ENCODE data around the gene KCNJ16.

DNA sequence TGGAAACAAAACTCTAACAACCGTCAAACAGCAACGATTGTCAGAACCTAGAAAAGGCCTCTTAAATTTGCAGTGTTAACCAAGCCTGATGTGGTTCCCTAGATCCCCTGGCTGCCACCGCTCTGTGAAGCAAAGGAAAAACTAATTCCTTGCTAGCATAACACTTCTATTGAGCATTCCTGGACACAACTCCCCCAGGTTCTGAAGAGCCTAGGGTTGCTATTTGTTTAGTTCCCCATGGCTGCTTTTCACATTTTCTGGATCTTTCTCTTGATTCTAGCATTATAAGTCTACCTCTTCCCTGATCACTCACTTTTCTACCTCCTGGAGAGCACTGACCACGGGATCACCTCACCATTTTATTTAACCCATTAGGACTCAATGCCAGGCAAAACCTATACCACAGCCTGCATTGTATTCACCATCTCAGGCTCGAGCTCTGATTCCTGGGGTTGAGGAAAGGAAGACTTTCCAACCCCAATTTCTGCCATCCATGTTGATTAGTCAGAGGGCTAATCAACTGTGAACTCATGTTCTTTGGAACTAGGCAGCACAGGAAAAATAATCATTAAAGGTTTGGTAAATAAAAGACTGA, 692 bp upstream of the KCNJ16 start:
- TF ChIP-seq POLR2A (IDR thresholded peaks at IDR 0.05) = no peak
- TF ChIP-seq, protein P1, sequence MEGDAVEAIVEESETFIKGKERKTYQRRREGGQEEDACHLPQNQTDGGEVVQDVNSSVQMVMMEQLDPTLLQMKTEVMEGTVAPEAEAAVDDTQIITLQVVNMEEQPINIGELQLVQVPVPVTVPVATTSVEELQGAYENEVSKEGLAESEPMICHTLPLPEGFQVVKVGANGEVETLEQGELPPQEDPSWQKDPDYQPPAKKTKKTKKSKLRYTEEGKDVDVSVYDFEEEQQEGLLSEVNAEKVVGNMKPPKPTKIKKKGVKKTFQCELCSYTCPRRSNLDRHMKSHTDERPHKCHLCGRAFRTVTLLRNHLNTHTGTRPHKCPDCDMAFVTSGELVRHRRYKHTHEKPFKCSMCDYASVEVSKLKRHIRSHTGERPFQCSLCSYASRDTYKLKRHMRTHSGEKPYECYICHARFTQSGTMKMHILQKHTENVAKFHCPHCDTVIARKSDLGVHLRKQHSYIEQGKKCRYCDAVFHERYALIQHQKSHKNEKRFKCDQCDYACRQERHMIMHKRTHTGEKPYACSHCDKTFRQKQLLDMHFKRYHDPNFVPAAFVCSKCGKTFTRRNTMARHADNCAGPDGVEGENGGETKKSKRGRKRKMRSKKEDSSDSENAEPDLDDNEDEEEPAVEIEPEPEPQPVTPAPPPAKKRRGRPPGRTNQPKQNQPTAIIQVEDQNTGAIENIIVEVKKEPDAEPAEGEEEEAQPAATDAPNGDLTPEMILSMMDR (IDR thresholded peaks at IDR 0.05 in 4 of 5, conservative IDR thresholded peaks at IDR 0.05 in 1 of 5) = no peak

Measured in gastrocnemius medialis (tissue), 4 donors.